HEK293 (cell line): Measurements from ENCODE around the gene SOX30.

Experiments
- KLF16 ChIP-seq: fragments of 450-650 bp; formaldehyde crosslinking; IDR thresholded peaks from 2 replicates; pipeline ENCODE4 v1.5.1; 2017; ENCODE audit warnings: missing biosample characterization, missing genetic modification characterization
- ZFP41 ChIP-seq: fragments of 450-650 bp; formaldehyde crosslinking; IDR thresholded peaks from 2 replicates; pipeline ENCODE4 v1.5.1; 2016; ENCODE audit warnings: missing biosample characterization, missing genetic modification characterization, borderline replicate concordance
- ZNF133 ChIP-seq: fragments of 450-650 bp; formaldehyde crosslinking; IDR thresholded peaks from 2 replicates; pipeline ENCODE4 v1.5.1; 2016; ENCODE audit warnings: missing biosample characterization, missing genetic modification characterization
- ZNF302 ChIP-seq: fragments of 450-650 bp; formaldehyde crosslinking; IDR thresholded peaks from 2 replicates; pipeline ENCODE4 v1.5.1; 2016; ENCODE audit warnings: missing biosample characterization, missing genetic modification characterization, low read depth
- ZNF37A ChIP-seq: fragments of 450-650 bp; IDR thresholded peaks from 2 replicates; pipeline ENCODE4 v1.5.1; 2018; ENCODE audit warnings: missing biosample characterization, missing genetic modification characterization
- ZNF549 ChIP-seq: fragments of 450-650 bp; IDR thresholded peaks from 2 replicates; pipeline ENCODE4 v1.5.1; 2018; ENCODE audit warnings: missing biosample characterization, missing genetic modification characterization, mild to moderate bottlenecking, inconsistent platforms, moderate library complexity
- ZNF555 ChIP-seq: fragments of 450-650 bp; formaldehyde crosslinking; conservative IDR thresholded peaks from 2 replicates; pipeline ENCODE4 v1.5.1; 2017; ENCODE audit warnings: missing biosample characterization, mild to moderate bottlenecking, missing genetic modification characterization, inconsistent platforms
- ZNF561 ChIP-seq: fragments of 450-650 bp; IDR thresholded peaks from 2 replicates; pipeline ENCODE4 v1.5.1; 2018; ENCODE audit warnings: missing biosample characterization, missing genetic modification characterization, borderline replicate concordance
- ZNF664 ChIP-seq: fragments of 450-650 bp; formaldehyde crosslinking; IDR thresholded peaks from 2 replicates; pipeline ENCODE4 v1.5.1; 2016; ENCODE audit warnings: missing biosample characterization, missing genetic modification characterization
- ZNF785 ChIP-seq: fragments of 450-650 bp; formaldehyde crosslinking; IDR thresholded peaks from 2 replicates; pipeline ENCODE4 v1.5.1; 2016; ENCODE audit warnings: missing biosample characterization, missing genetic modification characterization
- TF ChIP-seq, protein P1 (sequence below): fragments of 450-650 bp; formaldehyde crosslinking; IDR thresholded peaks from 2 replicates; pipeline ENCODE4 v1.5.1; 2016; ENCODE audit warnings: missing biosample characterization, missing genetic modification characterization
- TF ChIP-seq, protein P2 (sequence below): fragments of 450-650 bp; IDR thresholded peaks from 2 replicates; pipeline ENCODE4 v1.5.1; 2018; ENCODE audit warnings: missing biosample characterization, mild to moderate bottlenecking, missing genetic modification characterization
- TF ChIP-seq, protein P3 (sequence below): fragments of 450-650 bp; formaldehyde crosslinking; IDR thresholded peaks from 2 replicates; pipeline ENCODE4 v1.5.1; 2017; ENCODE audit warnings: missing biosample characterization, missing genetic modification characterization

DNA sequence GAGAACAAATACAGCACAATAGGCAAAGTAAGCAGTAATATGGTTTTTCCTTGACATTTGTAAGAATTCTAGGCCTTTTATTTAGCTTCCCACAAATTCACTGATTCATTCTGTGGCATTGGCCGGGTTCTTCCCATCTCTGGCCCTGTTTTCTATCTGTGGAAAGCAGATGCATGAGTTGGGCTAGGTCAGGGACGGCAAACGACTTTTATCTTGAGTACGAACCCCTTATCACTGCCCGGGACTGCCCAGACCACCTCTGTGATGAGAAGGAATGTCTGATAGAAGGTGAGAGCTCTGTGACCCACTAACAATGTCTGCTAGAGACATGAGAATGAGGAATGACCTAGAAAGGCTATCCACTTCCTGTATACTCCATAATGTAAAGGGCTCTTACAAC lies 41.2 kb downstream of the SOX30 start:
- no peak for TF ChIP-seq ZNF549
- TF ChIP-seq, protein P1, sequence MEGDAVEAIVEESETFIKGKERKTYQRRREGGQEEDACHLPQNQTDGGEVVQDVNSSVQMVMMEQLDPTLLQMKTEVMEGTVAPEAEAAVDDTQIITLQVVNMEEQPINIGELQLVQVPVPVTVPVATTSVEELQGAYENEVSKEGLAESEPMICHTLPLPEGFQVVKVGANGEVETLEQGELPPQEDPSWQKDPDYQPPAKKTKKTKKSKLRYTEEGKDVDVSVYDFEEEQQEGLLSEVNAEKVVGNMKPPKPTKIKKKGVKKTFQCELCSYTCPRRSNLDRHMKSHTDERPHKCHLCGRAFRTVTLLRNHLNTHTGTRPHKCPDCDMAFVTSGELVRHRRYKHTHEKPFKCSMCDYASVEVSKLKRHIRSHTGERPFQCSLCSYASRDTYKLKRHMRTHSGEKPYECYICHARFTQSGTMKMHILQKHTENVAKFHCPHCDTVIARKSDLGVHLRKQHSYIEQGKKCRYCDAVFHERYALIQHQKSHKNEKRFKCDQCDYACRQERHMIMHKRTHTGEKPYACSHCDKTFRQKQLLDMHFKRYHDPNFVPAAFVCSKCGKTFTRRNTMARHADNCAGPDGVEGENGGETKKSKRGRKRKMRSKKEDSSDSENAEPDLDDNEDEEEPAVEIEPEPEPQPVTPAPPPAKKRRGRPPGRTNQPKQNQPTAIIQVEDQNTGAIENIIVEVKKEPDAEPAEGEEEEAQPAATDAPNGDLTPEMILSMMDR (tag by site-specific recombination) = no peak
- TF ChIP-seq ZFP41 (tag by site-specific recombination) = no peak
- TF ChIP-seq ZNF664 (tag by site-specific recombination) = no peak
- TF ChIP-seq ZNF555 (tag by site-specific recombination) = no peak
- TF ChIP-seq ZNF302 = no peak
- TF ChIP-seq, protein P2, sequence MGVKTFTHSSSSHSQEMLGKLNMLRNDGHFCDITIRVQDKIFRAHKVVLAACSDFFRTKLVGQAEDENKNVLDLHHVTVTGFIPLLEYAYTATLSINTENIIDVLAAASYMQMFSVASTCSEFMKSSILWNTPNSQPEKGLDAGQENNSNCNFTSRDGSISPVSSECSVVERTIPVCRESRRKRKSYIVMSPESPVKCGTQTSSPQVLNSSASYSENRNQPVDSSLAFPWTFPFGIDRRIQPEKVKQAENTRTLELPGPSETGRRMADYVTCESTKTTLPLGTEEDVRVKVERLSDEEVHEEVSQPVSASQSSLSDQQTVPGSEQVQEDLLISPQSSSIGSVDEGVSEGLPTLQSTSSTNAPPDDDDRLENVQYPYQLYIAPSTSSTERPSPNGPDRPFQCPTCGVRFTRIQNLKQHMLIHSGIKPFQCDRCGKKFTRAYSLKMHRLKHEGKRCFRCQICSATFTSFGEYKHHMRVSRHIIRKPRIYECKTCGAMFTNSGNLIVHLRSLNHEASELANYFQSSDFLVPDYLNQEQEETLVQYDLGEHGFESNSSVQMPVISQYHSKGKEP (tag by site-specific recombination) = no peak
- no peak for TF ChIP-seq ZNF37A (tag by site-specific recombination)
- TF ChIP-seq ZNF561 (tag by site-specific recombination) = no peak
- TF ChIP-seq, protein P3, sequence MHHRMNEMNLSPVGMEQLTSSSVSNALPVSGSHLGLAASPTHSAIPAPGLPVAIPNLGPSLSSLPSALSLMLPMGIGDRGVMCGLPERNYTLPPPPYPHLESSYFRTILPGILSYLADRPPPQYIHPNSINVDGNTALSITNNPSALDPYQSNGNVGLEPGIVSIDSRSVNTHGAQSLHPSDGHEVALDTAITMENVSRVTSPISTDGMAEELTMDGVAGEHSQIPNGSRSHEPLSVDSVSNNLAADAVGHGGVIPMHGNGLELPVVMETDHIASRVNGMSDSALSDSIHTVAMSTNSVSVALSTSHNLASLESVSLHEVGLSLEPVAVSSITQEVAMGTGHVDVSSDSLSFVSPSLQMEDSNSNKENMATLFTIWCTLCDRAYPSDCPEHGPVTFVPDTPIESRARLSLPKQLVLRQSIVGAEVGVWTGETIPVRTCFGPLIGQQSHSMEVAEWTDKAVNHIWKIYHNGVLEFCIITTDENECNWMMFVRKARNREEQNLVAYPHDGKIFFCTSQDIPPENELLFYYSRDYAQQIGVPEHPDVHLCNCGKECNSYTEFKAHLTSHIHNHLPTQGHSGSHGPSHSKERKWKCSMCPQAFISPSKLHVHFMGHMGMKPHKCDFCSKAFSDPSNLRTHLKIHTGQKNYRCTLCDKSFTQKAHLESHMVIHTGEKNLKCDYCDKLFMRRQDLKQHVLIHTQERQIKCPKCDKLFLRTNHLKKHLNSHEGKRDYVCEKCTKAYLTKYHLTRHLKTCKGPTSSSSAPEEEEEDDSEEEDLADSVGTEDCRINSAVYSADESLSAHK (tag by site-specific recombination) = no peak
- TF ChIP-seq ZNF133 (tag by site-specific recombination) = no peak
- no peak for TF ChIP-seq ZNF785 (tag by site-specific recombination)
- TF ChIP-seq KLF16 (tag by site-specific recombination) = no peak
